ENCODE data around the gene ZNF267. TPM values are rescaled to one million over a fixed set of nuclear protein-coding genes. Genes with fewer than 3 reads are reported as not detected.

The ZNF267 gene
- 6.6 to 8.7 TPM (median 7.0 TPM) in 5 replicates for total RNA-seq (2022; extraction: Qiagen RNA extraction)

DNA sequence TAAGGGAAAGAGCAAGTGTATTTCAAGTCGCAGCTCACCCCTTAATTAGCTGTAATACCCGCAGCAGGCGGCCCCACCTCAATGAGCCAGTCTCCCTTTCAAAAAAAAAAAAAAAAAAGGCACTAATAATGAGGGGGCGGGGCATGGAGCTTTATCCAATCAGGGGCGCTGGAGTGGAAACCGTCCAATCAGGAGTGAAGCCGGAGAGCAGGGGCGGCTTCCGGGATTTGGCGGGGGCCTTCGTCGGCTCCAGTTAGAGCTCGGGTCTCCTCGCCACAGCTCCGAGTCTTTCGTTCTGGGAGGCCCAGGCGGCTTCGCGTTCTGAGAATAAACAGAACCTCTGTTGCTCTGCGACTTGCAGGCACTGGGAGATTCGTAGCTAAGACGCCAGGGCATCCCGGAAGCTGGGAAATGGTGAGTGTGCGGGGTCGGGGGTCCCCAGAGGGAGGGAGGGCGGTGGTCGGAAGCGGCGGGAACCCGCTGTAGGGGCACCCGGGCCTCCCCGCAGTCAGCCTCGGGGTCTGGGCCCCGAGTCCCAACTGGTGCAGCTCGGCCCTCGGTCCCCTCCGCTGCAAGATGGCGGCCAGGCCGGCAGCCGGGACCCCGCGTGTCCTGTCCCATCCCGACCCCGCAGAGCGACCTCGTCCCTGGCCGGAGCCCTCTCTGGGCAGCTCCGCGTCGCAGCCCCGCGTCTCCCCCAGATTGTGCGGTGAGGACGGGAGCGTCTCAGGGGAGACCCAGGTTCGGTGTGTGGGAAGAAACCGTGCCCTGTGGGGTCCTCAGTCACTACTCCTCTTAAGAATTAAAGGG, at the start of gene ZNF267:
Gene ZNF267 (plus strand): TSS at position 252 of the 810 bp plus-strand sequence. CDS start 160 bp downstream, at position 412.

